Measurements from ENCODE around the gene PNPLA3.
A peak's percentile ranks its signal among the peaks of the same experiment; 100 is the strongest.

PNPLA3 gene
- total RNA-seq, result 0 to 0.26 (median 0.19) reads per million in 3 donors

- Histone ChIP-seq H3K4me3 (ENCODE audit: insufficient read depth, low read depth, low read length, poor library complexity, severe bottlenecking) (peak within 1 kb of the TSS; percentile 64), H3K27ac (ENCODE audit: insufficient read depth, low read length, poor library complexity, severe bottlenecking) (no peak within 1 kb of the TSS), H3K27me3 (replicated peaks; ENCODE audit: control insufficient read depth, insufficient read depth, low read length, poor library complexity, severe bottlenecking) (peaks cover 6% of the 10 kb centered on the region), H3K4me1 (ENCODE audit: control insufficient read depth, insufficient read depth, low read length, poor library complexity, severe bottlenecking) (peaks cover 12% of the 10 kb centered on the region), H3K36me3 (ENCODE audit: control insufficient read depth, insufficient read depth, low read length) (no peaks in the 10 kb centered on the region), H3K9me3 (ENCODE audit: control insufficient read depth, low read length) (no peaks in the 10 kb centered on the region)
- peak; percentile 48 to 62 (median 57) for DNase-seq
Observed at GRCh38 chr22:43923631-43924464, at the start of gene PNPLA3. TSS of gene PNPLA3 (plus strand) at chr22:43923805. CDS start at chr22:43923912, 107 bp downstream.

- no peak overlapping the region for H3K27ac ChIP-seq (ENCODE audit: insufficient read depth, low read length, poor library complexity, severe bottlenecking)
- no peaks in the 10 kb centered on the region for H3K4me1 ChIP-seq (ENCODE audit: control insufficient read depth, insufficient read depth, low read length, poor library complexity, severe bottlenecking)
- no peak for DNase-seq
- no peak overlapping the region for H3K4me3 ChIP-seq (ENCODE audit: insufficient read depth, low read depth, low read length, poor library complexity, severe bottlenecking)
- no peaks in the 10 kb centered on the region for H3K36me3 ChIP-seq (ENCODE audit: control insufficient read depth, insufficient read depth, low read length)
- H3K9me3 ChIP-seq (ENCODE audit: control insufficient read depth, low read length), result no peaks in the 10 kb centered on the region
- H3K27me3 ChIP-seq (replicated peaks; ENCODE audit: control insufficient read depth, insufficient read depth, low read length, poor library complexity, severe bottlenecking), result no peaks in the 10 kb centered on the region
Observed at GRCh38 chr22:43876866-43877509, 46.6 kb upstream of the PNPLA3 start.

- H3K36me3 ChIP-seq (ENCODE audit: control insufficient read depth, insufficient read depth, low read length), result no peaks in the 10 kb centered on the region
- no peaks in the 10 kb centered on the region for H3K4me1 ChIP-seq (ENCODE audit: control insufficient read depth, insufficient read depth, low read length, poor library complexity, severe bottlenecking)
- no peaks in the 10 kb centered on the region for H3K27me3 ChIP-seq (replicated peaks; ENCODE audit: control insufficient read depth, insufficient read depth, low read length, poor library complexity, severe bottlenecking)
- no peaks in the 10 kb centered on the region for H3K9me3 ChIP-seq (ENCODE audit: control insufficient read depth, low read length)
- H3K4me3 ChIP-seq (ENCODE audit: insufficient read depth, low read depth, low read length, poor library complexity, severe bottlenecking), result no peak overlapping the region
- no peak for DNase-seq
- H3K27ac ChIP-seq (ENCODE audit: insufficient read depth, low read length, poor library complexity, severe bottlenecking), result no peak overlapping the region
Observed at GRCh38 chr22:43878079-43878795, 45.4 kb upstream of the PNPLA3 start.

- H3K4me3 ChIP-seq (ENCODE audit: insufficient read depth, low read depth, low read length, poor library complexity, severe bottlenecking), result no peak overlapping the region
- no peak overlapping the region for H3K27ac ChIP-seq (ENCODE audit: insufficient read depth, low read length, poor library complexity, severe bottlenecking)
- no peaks in the 10 kb centered on the region for H3K36me3 ChIP-seq (ENCODE audit: control insufficient read depth, insufficient read depth, low read length)
- no peaks in the 10 kb centered on the region for H3K27me3 ChIP-seq (replicated peaks; ENCODE audit: control insufficient read depth, insufficient read depth, low read length, poor library complexity, severe bottlenecking)
- H3K9me3 ChIP-seq (ENCODE audit: control insufficient read depth, low read length), result no peaks in the 10 kb centered on the region
- no peaks in the 10 kb centered on the region for H3K4me1 ChIP-seq (ENCODE audit: control insufficient read depth, insufficient read depth, low read length, poor library complexity, severe bottlenecking)
- no peak for DNase-seq
Observed at GRCh38 chr22:43878831-43879550, 44.6 kb upstream of the PNPLA3 start.

- no peak overlapping the region for H3K27ac ChIP-seq (ENCODE audit: insufficient read depth, low read length, poor library complexity, severe bottlenecking)
- H3K9me3 ChIP-seq (ENCODE audit: control insufficient read depth, low read length), result no peaks in the 10 kb centered on the region
- H3K4me3 ChIP-seq (ENCODE audit: insufficient read depth, low read depth, low read length, poor library complexity, severe bottlenecking), result no peak overlapping the region
- no peaks in the 10 kb centered on the region for H3K36me3 ChIP-seq (ENCODE audit: control insufficient read depth, insufficient read depth, low read length)
- H3K4me1 ChIP-seq (ENCODE audit: control insufficient read depth, insufficient read depth, low read length, poor library complexity, severe bottlenecking), result no peaks in the 10 kb centered on the region
- H3K27me3 ChIP-seq (replicated peaks; ENCODE audit: control insufficient read depth, insufficient read depth, low read length, poor library complexity, severe bottlenecking), result no peaks in the 10 kb centered on the region
- DNase-seq, result no peak
Observed at GRCh38 chr22:43879901-43880540, 43.6 kb upstream of the PNPLA3 start.

GRCh38 chr22:43880541-43880991 lies 43.0 kb upstream of the PNPLA3 start:
- Histone ChIP-seq H3K4me3 (ENCODE audit: insufficient read depth, low read depth, low read length, poor library complexity, severe bottlenecking) (no peak overlapping the region), H3K27me3 (replicated peaks; ENCODE audit: control insufficient read depth, insufficient read depth, low read length, poor library complexity, severe bottlenecking) (no peaks in the 10 kb centered on the region), H3K27ac (ENCODE audit: insufficient read depth, low read length, poor library complexity, severe bottlenecking) (no peak overlapping the region), H3K9me3 (ENCODE audit: control insufficient read depth, low read length) (no peaks in the 10 kb centered on the region), H3K36me3 (ENCODE audit: control insufficient read depth, insufficient read depth, low read length) (no peaks in the 10 kb centered on the region), H3K4me1 (ENCODE audit: control insufficient read depth, insufficient read depth, low read length, poor library complexity, severe bottlenecking) (no peaks in the 10 kb centered on the region)
- DNase-seq, result no peak

- no peaks in the 10 kb centered on the region for H3K36me3 ChIP-seq (ENCODE audit: control insufficient read depth, insufficient read depth, low read length)
- no peak overlapping the region for H3K4me3 ChIP-seq (ENCODE audit: insufficient read depth, low read depth, low read length, poor library complexity, severe bottlenecking)
- H3K27ac ChIP-seq (ENCODE audit: insufficient read depth, low read length, poor library complexity, severe bottlenecking), result no peak overlapping the region
- H3K9me3 ChIP-seq (ENCODE audit: control insufficient read depth, low read length), result no peaks in the 10 kb centered on the region
- no peak for DNase-seq
- no peaks in the 10 kb centered on the region for H3K27me3 ChIP-seq (replicated peaks; ENCODE audit: control insufficient read depth, insufficient read depth, low read length, poor library complexity, severe bottlenecking)
- H3K4me1 ChIP-seq (ENCODE audit: control insufficient read depth, insufficient read depth, low read length, poor library complexity, severe bottlenecking), result no peaks in the 10 kb centered on the region
Observed at GRCh38 chr22:43881091-43882061, 42.2 kb upstream of the PNPLA3 start.

GRCh38 chr22:43882122-43882767 lies 41.4 kb upstream of the PNPLA3 start:
- no peaks in the 10 kb centered on the region for H3K36me3 ChIP-seq (ENCODE audit: control insufficient read depth, insufficient read depth, low read length)
- no peak overlapping the region for H3K4me3 ChIP-seq (ENCODE audit: insufficient read depth, low read depth, low read length, poor library complexity, severe bottlenecking)
- no peaks in the 10 kb centered on the region for H3K9me3 ChIP-seq (ENCODE audit: control insufficient read depth, low read length)
- H3K27ac ChIP-seq (ENCODE audit: insufficient read depth, low read length, poor library complexity, severe bottlenecking), result no peak overlapping the region
- no peak for DNase-seq
- H3K4me1 ChIP-seq (ENCODE audit: control insufficient read depth, insufficient read depth, low read length, poor library complexity, severe bottlenecking), result no peaks in the 10 kb centered on the region
- H3K27me3 ChIP-seq (replicated peaks; ENCODE audit: control insufficient read depth, insufficient read depth, low read length, poor library complexity, severe bottlenecking), result no peaks in the 10 kb centered on the region
